HAP-1 (cell line): ENCODE results near the gene ESYT3.

Experiments used
- DNase-seq, 2 experiments: peaks; one replicate each; pipeline ENCODE4 v3.0.0-alpha.2; 2016 to 2020; ENCODE audit warnings: low spot score in 2 of 2
- H3K27me3 ChIP-seq: fragments of 250-450 bp; sonication (Bioruptor Pico); 2 replicates; pipeline ENCODE4 v1.5.1; 2020; ENCODE audit warnings: low read depth, mild to moderate bottlenecking, moderate library complexity
- H3K36me3 ChIP-seq: fragments of 250-450 bp; sonication (Bioruptor Pico); replicated peaks from 2 replicates; pipeline ENCODE4 v1.5.1; 2020; ENCODE audit warnings: mild to moderate bottlenecking
- H3K4me1 ChIP-seq: fragments of 250-450 bp; sonication (Bioruptor Pico); 2 replicates; pipeline ENCODE4 v1.5.1; 2020; ENCODE audit warnings: mild to moderate bottlenecking
- H3K4me3 ChIP-seq: fragments of 250-450 bp; sonication (Bioruptor Pico); 2 replicates; pipeline ENCODE4 v1.5.1; 2020; ENCODE audit warnings: mild to moderate bottlenecking, moderate library complexity
- H3K9me3 ChIP-seq: fragments of 250-450 bp; sonication (Bioruptor Pico); 2 replicates; pipeline ENCODE4 v1.5.1; 2020; ENCODE audit warnings: mild to moderate bottlenecking, moderate library complexity
- in situ Hi-C: fragments of 300-500 bp; cut with MboI; formaldehyde crosslinking; loops from 3 replicates; pipeline ENCODE4 v1.14.3; 2020; ENCODE audit warnings: low sequenced_read_pairs, inconsistent platforms, mixed read lengths

ESYT3 gene

DNA sequence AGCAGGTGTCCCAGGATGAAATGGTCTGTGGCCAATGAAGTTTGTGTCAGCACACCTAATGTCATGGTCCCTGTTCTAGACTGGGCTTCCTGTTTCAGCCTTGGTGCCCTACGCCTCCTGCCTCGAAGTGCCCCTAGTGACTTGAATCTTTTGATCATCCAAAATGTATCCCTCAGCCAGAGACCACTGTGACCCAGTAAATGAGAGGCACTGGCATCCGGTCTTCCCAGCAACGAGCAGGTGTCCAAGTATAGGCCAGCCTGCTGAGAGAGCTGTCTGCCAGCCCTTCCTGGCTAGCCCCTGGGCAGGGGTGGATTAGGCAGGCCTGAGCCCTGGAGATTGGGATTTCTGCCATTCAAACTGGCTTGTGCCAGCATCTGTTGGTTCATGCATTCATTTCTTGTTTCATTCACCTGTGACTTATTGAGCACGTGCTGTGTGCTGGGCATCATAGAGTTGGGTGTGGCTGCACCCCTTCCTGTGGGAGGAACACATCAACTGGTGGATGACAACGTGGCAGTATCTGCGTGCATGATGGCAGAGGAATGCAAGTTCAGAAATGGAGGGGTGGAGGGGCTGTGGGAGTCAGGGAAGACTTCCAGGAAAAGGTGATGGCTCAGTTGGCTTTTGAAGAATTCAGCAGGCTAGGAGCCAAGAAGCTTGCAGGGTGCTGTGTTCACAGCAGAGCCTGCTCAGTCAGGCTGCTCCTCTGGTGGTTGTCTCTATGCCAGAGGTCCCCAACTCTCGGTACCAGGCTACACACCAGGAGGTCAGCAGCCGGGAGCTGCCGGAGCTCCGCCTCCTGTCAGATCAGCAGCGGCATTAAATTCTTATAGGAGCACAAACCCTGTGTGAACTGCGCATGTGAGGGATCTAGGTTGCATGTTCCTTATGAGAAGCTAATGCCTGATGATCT lies 21.6 kb downstream of the ESYT3 start:
- no peaks in the 10 kb centered on the region for H3K27me3 ChIP-seq
- H3K4me1 ChIP-seq: no peaks in the 10 kb centered on the region
- H3K36me3 ChIP-seq: no peaks in the 10 kb centered on the region
- DNase-seq: no peak
- no peaks in the 10 kb centered on the region for H3K9me3 ChIP-seq
- in situ Hi-C loops: no loop called here
- no peak overlapping the region for H3K4me3 ChIP-seq

DNA sequence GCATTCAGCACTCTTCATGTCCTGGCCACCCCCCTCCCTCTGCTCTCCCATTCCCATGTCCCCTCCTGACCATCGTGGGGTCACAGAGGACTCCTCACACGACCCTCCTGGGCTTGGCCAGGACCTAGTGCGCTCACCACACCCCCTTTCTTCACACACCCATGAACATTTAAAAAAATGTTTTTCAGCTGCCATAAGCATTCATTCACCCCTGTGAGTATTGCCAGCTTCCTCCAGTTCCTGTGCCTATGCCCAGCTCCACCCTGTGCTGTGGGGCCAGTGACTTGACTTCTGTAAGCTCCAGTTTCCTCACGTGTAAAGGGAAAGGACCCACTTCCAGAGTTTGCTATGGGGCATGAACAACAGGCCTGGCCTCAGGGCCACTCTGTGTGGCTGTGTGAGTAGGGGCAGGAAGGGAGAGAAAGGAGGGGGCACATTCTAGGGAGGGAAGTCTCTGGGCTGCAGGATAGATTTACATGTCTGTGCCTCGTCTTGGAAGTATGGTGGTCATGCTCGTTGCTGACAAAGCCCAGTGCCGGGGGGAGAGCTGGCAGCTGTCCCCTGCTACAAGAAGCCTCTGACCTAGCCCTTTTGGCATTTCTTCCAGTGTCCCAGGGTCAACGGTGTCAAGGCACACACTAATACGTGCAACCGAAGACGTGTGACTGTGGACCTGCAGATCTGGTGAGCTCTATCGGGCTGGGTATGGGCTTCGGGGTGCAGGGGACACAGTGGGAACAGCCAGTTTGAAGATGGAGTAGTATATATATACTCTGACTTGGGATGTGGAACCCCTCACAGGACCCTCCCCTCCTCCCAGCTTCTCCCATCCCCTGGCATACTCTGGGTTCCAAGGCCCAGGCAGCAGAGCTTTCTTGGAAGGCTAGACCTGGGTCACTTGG lies 22.8 kb downstream of the ESYT3 start:
- Histone ChIP-seq H3K4me3 (no peak overlapping the region), H3K4me1 (no peaks in the 10 kb centered on the region), H3K9me3 (no peaks in the 10 kb centered on the region), H3K36me3 (no peaks in the 10 kb centered on the region), H3K27me3 (no peaks in the 10 kb centered on the region)
- no peak for DNase-seq
- in situ Hi-C loops: no loop called here

DNA sequence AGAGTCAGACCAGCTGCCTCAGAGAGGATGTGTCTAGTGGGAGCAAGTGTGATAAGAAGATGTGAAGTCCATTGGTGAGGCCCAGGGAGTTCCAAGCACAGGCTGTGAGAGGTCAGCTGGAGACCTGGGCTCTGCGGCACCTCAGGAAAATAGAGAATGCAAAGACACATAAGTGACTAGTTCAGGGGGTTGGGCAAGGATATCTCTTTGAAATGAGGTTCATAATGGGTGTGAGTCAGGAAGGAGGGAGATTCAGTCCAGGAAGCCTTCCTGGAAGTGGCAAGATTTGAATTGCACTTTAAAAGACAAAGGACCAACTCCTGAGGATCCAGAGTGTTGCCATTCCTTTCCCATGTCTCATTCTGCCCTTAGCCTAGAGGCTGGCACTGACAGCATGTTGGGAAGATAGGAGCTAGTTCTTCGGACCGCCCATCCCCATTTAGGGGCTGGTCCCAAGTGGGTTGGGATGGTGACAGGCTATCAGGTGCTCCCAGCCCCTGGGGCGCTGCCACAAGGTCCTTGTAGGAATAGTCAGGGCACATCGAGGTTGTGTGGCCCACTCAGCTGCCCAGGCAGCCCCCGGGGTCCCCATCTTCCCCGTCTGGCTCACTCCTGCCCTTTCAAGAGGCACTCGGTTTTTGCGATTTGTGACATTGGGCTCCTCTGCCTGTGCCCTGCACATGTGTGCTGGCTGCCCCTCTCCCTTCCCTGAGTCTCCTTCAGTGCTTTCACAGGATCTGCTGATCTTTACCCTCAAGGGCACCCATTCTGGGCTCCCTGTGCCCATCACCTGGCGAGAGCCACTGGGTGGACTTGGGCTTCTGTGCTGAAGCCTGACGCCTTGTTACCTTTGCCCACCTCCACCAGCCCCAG lies 23.7 kb downstream of the ESYT3 start:
- in situ Hi-C loops: no loop called here

DNA sequence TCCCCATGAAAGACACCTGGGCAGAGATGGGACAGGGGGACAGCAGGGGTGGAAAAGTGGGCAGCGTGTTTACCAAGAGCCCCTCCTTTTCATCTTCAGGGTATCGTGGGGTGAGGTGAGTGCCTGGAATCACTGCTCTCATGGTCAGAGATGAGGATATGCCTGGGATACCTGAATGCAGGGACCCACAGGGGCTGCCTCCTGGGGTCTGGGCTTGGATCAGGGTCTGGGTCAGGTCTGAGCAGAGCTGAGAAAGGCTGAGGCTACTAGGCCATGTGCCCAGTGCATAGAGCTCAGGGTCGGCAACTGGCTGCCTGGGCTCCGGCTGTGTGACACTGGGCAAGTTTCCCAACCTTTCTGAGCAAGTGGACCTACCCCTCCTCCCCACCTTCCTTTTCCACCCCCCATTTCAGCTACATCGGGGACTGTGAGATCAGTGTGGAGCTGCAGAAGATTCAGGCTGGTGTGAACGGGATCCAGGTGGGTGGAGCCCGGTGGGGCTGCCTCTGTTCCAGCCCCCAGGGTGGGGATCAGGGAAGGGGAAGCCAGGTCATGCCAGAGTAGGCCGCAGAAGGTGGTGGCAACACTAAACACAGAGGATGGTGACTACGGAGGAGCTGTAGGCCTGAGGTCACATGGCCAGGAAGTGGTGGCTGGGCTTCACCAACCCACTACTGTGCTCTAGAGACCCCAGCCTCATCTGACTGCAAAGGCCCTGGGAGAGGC lies 24.5 kb downstream of the ESYT3 start:
- Histone ChIP-seq H3K27me3 (no peaks in the 10 kb centered on the region), H3K4me1 (no peaks in the 10 kb centered on the region), H3K9me3 (no peaks in the 10 kb centered on the region), H3K36me3 (no peaks in the 10 kb centered on the region), H3K4me3 (no peak overlapping the region)
- in situ Hi-C loops: no loop called here
- DNase-seq: no peak

More for the DNA sequence above, 23.7 kb downstream of the ESYT3 start:
- no peak for DNase-seq
- no peaks in the 10 kb centered on the region for H3K4me1 ChIP-seq
- H3K27me3 ChIP-seq: no peaks in the 10 kb centered on the region
- H3K36me3 ChIP-seq: no peaks in the 10 kb centered on the region
- H3K4me3 ChIP-seq: no peak overlapping the region
- H3K9me3 ChIP-seq: no peaks in the 10 kb centered on the region

DNA sequence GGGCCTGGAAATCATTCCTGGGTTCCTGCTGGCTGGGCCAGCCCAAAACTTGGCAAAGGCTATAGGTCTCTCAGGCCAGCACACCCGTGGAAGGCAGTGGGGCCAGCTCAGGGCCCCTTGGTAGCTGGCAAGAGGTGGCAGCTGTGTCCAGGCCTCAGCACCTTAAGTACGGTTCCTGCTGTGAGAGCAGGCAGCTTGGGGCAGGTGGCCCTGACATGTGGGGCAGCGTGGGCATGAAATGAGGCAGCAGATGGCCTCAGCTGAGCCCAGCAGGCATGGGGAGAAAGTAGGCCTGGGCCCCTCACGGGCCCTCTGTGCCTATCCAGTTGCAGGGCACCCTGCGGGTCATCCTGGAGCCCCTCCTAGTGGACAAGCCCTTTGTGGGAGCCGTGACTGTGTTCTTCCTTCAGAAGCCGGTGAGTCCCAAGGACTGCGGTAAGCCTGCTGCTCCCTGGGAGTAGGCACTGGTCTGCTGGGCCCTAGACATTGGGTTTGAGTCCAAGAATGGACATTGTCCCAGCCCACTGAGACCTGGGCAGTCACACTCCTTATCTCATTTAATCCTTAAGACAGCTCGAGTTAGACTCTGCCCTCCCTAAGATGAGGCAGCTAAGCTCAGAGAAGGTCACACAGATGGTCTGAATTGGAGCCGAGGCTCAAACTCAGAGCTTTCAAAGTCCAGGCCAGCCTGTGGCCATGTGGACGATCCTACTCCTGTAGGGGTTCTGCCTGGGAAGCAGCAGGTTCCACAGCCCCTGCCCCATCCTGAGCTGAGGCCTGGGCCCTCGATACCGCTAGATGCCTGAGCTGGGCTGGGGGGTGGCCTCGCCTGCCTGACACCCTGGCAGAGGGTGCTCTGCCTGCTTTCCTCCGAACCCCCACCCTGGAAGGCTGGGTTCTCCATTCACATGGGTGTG lies 25.5 kb downstream of the ESYT3 start:
- H3K4me3 ChIP-seq: no peak overlapping the region
- no peaks in the 10 kb centered on the region for H3K27me3 ChIP-seq
- DNase-seq: no peak
- no peaks in the 10 kb centered on the region for H3K36me3 ChIP-seq
- H3K4me1 ChIP-seq: no peaks in the 10 kb centered on the region
- no peaks in the 10 kb centered on the region for H3K9me3 ChIP-seq
- in situ Hi-C loops: no loop called here

DNA sequence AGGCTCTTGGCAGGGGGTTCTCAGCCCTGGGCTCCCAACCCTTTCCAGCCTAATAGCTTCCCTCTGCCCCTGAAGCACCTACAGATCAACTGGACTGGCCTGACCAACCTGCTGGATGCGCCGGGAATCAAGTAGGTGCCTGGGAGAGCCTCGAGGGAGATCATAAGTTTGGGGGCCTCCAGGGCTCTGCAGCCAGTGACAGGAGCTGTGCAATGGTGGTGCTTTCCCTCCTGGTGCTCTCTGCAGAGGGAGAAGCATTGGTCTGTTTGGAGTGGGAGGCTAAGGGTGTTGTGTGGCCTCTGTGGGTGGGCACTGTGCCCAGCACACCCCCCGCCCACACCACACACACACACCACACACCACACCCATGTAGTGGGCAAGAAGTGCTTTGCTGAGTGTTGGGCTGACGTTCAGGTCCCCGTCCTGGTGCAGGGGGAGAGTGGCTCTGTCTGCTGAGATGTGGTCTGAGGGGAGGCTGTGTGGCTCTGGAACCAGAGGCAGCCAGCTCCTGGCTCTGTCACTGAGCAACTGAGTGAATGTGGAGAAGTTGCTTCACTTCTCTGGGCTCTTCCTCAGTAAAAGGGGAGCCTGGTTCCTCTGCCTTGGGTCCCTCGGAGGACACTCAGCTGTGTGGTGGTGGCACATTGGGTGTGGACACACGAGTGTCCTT lies 26.3 kb downstream of the ESYT3 start:
- DNase-seq: no peak
- Histone ChIP-seq H3K27me3 (no peaks in the 10 kb centered on the region), H3K36me3 (no peaks in the 10 kb centered on the region), H3K4me3 (no peak overlapping the region), H3K4me1 (no peaks in the 10 kb centered on the region), H3K9me3 (no peaks in the 10 kb centered on the region)
- in situ Hi-C loops: no loop called here

DNA sequence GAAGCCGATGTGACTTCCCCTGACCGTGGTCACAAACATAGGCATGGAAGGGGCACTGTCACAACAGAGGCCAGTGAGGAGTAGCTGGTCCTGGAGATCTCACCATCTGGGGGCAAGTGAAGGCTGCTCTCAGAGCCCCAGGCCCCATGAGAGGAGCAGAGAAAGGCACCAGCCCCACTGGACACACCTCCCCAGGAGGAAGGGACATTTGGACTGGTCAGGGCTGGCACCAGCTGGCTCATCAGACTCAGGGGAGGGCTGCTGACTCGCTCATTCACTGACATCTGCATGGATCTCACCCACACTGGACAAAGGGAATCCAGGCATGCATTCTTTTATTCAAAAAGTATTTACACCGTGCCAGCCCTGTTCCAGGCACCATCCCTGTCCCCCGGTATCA lies 26.8 kb downstream of the ESYT3 start:
- no peaks in the 10 kb centered on the region for H3K4me1 ChIP-seq
- H3K4me3 ChIP-seq: no peak overlapping the region
- DNase-seq: no peak
- in situ Hi-C loops: no loop called here
- H3K36me3 ChIP-seq: no peaks in the 10 kb centered on the region
- no peaks in the 10 kb centered on the region for H3K9me3 ChIP-seq
- no peaks in the 10 kb centered on the region for H3K27me3 ChIP-seq

DNA sequence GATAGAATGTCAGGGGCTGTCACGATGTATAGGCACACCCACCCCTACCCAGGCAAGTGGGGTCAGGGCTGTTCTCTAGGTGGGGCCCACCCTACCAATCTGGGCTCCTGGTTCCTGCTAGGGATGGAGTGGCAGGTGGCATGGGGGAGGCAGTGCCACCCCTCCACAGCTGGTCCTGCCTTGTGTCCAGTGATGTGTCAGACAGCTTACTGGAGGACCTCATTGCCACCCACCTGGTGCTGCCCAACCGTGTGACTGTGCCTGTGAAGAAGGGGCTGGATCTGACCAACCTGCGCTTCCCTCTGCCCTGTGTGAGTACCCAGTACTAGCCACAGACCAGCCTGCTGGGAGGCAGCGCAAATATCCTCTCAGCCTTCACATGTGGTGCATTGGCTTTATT lies 27.5 kb downstream of the ESYT3 start:
- Histone ChIP-seq H3K27me3 (no peaks in the 10 kb centered on the region), H3K4me3 (no peak overlapping the region), H3K36me3 (no peaks in the 10 kb centered on the region), H3K9me3 (no peaks in the 10 kb centered on the region), H3K4me1 (no peaks in the 10 kb centered on the region)
- no peak for DNase-seq
- in situ Hi-C loops: no loop called here

DNA sequence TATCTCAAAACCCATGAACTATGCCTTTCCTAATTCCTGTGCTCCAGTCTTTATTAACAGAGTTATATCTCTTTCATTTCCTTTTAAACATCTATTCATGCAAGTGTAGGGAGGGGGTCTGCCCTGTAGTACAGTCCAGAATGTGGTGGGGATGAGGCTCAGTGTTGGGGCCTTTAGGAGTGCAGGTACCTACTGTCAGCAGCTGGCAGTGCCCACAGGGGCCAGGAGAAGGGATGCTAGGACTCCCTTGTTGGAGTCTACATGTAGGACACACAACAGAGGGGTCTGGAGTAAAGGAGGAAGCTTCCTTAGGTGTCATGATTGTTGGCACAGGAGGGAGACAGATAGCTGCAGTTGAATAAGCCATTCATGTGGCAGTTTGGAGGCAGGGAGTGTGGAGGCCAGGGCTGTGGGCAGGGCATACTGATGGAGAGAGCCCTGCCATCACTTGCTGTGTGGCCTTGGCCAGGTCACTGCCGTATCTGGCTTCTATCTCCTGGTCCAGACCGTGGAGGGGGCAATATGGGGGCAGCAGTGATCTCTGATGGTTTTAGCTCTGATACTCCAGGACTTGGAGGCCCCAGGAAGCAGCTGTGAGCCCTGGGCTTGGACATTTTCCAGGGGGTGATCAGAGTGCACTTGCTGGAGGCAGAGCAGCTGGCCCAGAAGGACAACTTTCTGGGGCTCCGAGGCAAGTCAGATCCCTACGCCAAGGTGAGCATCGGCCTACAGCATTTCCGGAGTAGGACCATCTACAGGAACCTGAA lies 29.5 kb downstream of the ESYT3 start:
- Histone ChIP-seq H3K4me3 (no peak overlapping the region), H3K4me1 (no peaks in the 10 kb centered on the region), H3K36me3 (no peaks in the 10 kb centered on the region), H3K9me3 (no peaks in the 10 kb centered on the region), H3K27me3 (no peaks in the 10 kb centered on the region)
- no peak for DNase-seq
- in situ Hi-C loops: no loop called here

DNA sequence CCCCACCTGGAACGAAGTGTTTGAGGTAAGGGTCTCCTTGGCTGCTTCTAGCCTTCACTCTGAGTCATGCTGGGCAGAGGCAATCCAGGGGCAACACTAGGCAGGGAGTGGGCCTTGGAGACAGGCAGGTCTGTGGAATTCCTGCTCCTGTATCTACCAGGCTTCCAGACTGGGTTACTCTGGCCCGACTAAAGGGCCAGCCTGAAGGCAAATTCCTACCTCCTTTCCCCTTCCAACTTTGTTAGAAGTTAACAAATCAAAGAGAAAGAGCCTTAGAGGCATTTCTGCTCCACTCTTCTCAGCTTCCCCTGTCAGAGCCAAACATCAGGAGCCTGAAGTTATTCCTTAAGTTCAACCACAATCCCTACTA lies 30.1 kb downstream of the ESYT3 start:
- Histone ChIP-seq H3K27me3 (no peaks in the 10 kb centered on the region), H3K9me3 (no peaks in the 10 kb centered on the region), H3K4me1 (no peaks in the 10 kb centered on the region), H3K4me3 (no peak overlapping the region), H3K36me3 (no peaks in the 10 kb centered on the region)
- DNase-seq: no peak
- in situ Hi-C loops: no loop called here

DNA sequence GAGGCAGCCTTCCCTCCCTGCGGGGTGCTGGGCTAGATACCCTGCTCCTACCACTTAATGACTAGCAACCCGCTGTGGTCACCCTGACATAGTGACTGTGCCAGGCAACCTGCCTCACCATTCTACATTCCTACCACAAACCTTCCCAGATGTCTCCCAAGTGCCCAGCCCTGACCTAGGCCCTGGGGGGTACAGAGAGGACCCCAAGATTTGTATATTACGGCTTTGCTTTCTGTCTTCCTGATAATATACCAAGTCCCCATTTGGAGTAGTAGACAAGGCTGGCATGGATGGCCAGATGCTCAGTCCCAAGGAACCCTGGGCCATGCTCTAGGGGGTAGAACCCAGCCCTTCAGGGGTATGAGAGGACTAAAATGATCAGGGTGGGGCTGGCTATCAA lies 31.0 kb downstream of the ESYT3 start:
- in situ Hi-C loops: no loop called here
- no peak overlapping the region for H3K4me3 ChIP-seq
- no peaks in the 10 kb centered on the region for H3K4me1 ChIP-seq
- no peaks in the 10 kb centered on the region for H3K36me3 ChIP-seq
- H3K27me3 ChIP-seq: no peaks in the 10 kb centered on the region
- DNase-seq: no peak
- no peaks in the 10 kb centered on the region for H3K9me3 ChIP-seq
